SK-N-SH (cell line): ENCODE measurements around the gene SZT2. TPM values are rescaled to one million over a fixed set of nuclear protein-coding genes. Genes with fewer than 3 reads are reported as not detected.
"Not testable (repeated sequence)": the region's sequence is repeated elsewhere in the genome, so short reads cannot be mapped to it uniquely, and the experiment has no call there.

ENCODE experiments used
- CTCF ChIA-PET: fragments of 300-600, 350-600 bp; formaldehyde crosslinking; extraction: SDS; loops from one replicate; lab custom pipeline; 2021; lab: Yijun Ruan, JAX
- POLR2A ChIA-PET: fragments of 350-600 bp; sonication (Branson Sonifier 250); formaldehyde crosslinking; extraction: SDS; loops from one replicate; lab custom pipeline; 2020; ENCODE audit warnings: antibody characterized with exemption, inconsistent platforms; lab: Yijun Ruan, JAX
- DNase-seq: peaks from one replicate; pipeline ENCODE4 v3.0.0; 2012
- H2AFZ ChIP-seq: fragments of 200-600 bp; sonication (generic); 2 replicates; pipeline ENCODE4 v1.8.1; 2016; ENCODE audit warnings: antibody characterized with exemption, mild to moderate bottlenecking, low read depth
- H3F3A ChIP-seq: fragments of 200-600 bp; sonication (generic); replicated peaks from 2 replicates; pipeline ENCODE3; 2016; ENCODE audit warnings: antibody characterized with exemption, mild to moderate bottlenecking; ENCODE audit not compliant: insufficient read depth
- H3K27ac ChIP-seq, 2 experiments: fragments of 200-500 bp in 1 of 2; fragments of 200-600 bp in 1 of 2; sonication (Bioruptor generic) in 1 of 2; sonication (generic), shearing (Covaris generic) in 1 of 2; 2 replicates each; pipeline versions ENCODE4 v1.5.1 to v1.6.1; 2014 to 2016; ENCODE audit warnings: low read depth in 2 of 2, inconsistent platforms in 1 of 2, low read length in 1 of 2, mild to moderate bottlenecking in 1 of 2, mixed read lengths in 1 of 2
- H3K27me3 ChIP-seq: fragments of 200-600 bp; sonication (generic), shearing (Covaris generic); 2 replicates; pipeline ENCODE4 v1.6.1; 2016; ENCODE audit warnings: mixed run types; ENCODE audit not compliant: insufficient read depth
- H3K36me3 ChIP-seq, 2 experiments: fragments of 200-500 bp in 1 of 2; fragments of 200-600 bp in 1 of 2; sonication (Bioruptor generic) in 1 of 2; sonication (generic) in 1 of 2; replicated peaks in 1 of 2; 2 replicates each; pipeline versions ENCODE3 to v1.5.1; 2014 to 2016; ENCODE audit warnings: low read length in 1 of 2, mild to moderate bottlenecking in 1 of 2; ENCODE audit not compliant: insufficient read depth in 2 of 2, control insufficient read depth in 1 of 2
- H3K4me1 ChIP-seq, 2 experiments: fragments of 200-500 bp in 1 of 2; fragments of 200-600 bp in 1 of 2; sonication (Bioruptor generic) in 1 of 2; sonication (generic), shearing (Covaris generic) in 1 of 2; 2 replicates each; pipeline versions ENCODE4 v1.5.1 to v1.6.1; 2014 to 2016; ENCODE audit warnings: low read depth in 1 of 2, low read length in 1 of 2, mixed run types in 1 of 2; ENCODE audit not compliant: insufficient read depth in 2 of 2, control insufficient read depth in 1 of 2
- H3K4me2 ChIP-seq: fragments of 200-600 bp; sonication (generic), shearing (Covaris generic); 2 replicates; pipeline ENCODE4 v1.6.1; 2017; ENCODE audit warnings: mixed run types
- H3K4me3 ChIP-seq, 2 experiments: fragments of 200-500 bp in 1 of 2; fragments of 200-600 bp in 1 of 2; sonication (Bioruptor generic) in 1 of 2; sonication (generic), shearing (Covaris generic) in 1 of 2; 2 replicates each; pipeline versions ENCODE4 v1.5.1 to v1.8.1; 2014 to 2016; ENCODE audit warnings: low read depth in 2 of 2, inconsistent platforms in 1 of 2, low read length in 1 of 2, mild to moderate bottlenecking in 1 of 2, mixed read lengths in 1 of 2, moderate library complexity in 1 of 2
- H3K79me2 ChIP-seq: fragments of 200-600 bp; sonication (generic); 2 replicates; pipeline ENCODE4 v1.8.1; 2017; ENCODE audit warnings: mild to moderate bottlenecking; ENCODE audit not compliant: insufficient read depth
- H3K9ac ChIP-seq: fragments of 200-600 bp; sonication (generic); 2 replicates; pipeline ENCODE4 v1.6.1; 2017; ENCODE audit warnings: mixed run types
- H3K9me2 ChIP-seq: fragments of 200-600 bp; sonication (generic); 2 replicates; pipeline ENCODE4 v1.6.1; 2017; ENCODE audit warnings: mixed run types
- H3K9me3 ChIP-seq: fragments of 200-600 bp; sonication (generic); 2 replicates; pipeline ENCODE4 v1.6.1; 2017; ENCODE audit warnings: mixed run types, mild to moderate bottlenecking, moderate library complexity
- H4K20me1 ChIP-seq: fragments of 200-600 bp; sonication (generic); 2 replicates; pipeline ENCODE4 v1.6.1; 2017; ENCODE audit warnings: mild to moderate bottlenecking, mixed run types; ENCODE audit not compliant: insufficient read depth
- EZH2phosphoT487 ChIP-seq: fragments of 200-600 bp; sonication (generic); IDR thresholded peaks from 2 replicates; pipeline ENCODE4 v1.6.1; 2017; ENCODE audit warnings: low read depth, mixed run types, mild to moderate bottlenecking, antibody characterized with exemption, moderate library complexity, borderline replicate concordance
- FOSL2 ChIP-seq: IDR thresholded peaks from 2 replicates; pipeline ENCODE4 v1.4.0; 2012; ENCODE audit warnings: low read depth, mild to moderate bottlenecking, moderate library complexity, borderline replicate concordance
- FOXM1 ChIP-seq: IDR thresholded peaks from 2 replicates; pipeline ENCODE4 v1.4.0; 2012; ENCODE audit warnings: low read depth, mild to moderate bottlenecking
- GABPA ChIP-seq: IDR thresholded peaks from 2 replicates; pipeline ENCODE4 v1.4.0; 2012; ENCODE audit warnings: low read depth, mild to moderate bottlenecking
- RAD21 ChIP-seq: IDR thresholded peaks from 2 replicates; pipeline ENCODE4 v1.6.1; 2012; ENCODE audit warnings: mild to moderate bottlenecking, low read length
- SIN3A ChIP-seq: IDR thresholded peaks from 2 replicates; pipeline ENCODE4 v1.6.1; 2012; ENCODE audit warnings: low read depth, mild to moderate bottlenecking, low read length, moderate library complexity, borderline replicate concordance
- SMC3 ChIP-seq: IDR thresholded peaks from 2 replicates; pipeline ENCODE4 v1.6.1; 2012; ENCODE audit warnings: low read depth, low read length, improper control_type of control experiment
- WGBS: methylation state at CpG from one replicate; pipeline ENCODE4 v1.1.6; 2017; ENCODE audit warnings: low lambda C conversion rate; 5-methylcytosine and 5-hydroxymethylcytosine counted together
- polyA plus RNA-seq, 3 experiments: library from polyadenylated mRNA; depleted of rRNA; stranded (reverse); fragments of >200 nt; gene quantifications; 2 replicates each; pipeline ENCODE4 v1.2.3, GENCODE V29; 2012
- TF ChIP-seq, protein P1 (sequence below): fragments of 200-600 bp; sonication (generic); IDR thresholded peaks from 2 replicates; pipeline ENCODE4 v1.6.1; 2017; ENCODE audit warnings: antibody characterized with exemption, mild to moderate bottlenecking, moderate library complexity

The SZT2 gene
- polyA plus RNA-seq, 1 of the 3 experiments (the other 2 are of a cell fraction) = 12.9 TPM

DNA sequence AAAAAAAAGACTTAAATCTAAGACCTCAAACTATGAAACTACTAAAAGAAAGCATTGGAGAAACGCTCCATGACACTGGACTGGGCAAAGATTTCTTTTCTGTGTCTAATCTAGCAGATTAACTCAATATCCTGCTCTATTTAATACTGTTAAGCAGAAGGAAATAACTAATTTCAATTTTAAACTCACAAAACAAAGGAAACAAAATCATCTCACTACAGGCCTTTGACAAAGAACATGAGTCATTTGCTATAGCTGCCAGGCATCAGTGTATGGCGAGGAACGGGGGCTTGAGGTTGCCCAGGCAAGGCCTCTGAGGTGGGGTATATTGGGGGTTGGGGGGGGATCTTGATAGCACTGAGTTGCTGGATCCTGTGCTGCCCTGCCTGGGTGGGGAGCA is 20.9 kb downstream of the SZT2 start (continued):
- no peak for TF ChIP-seq EZH2phosphoT487
- no peak for TF ChIP-seq GABPA
- no peak for TF ChIP-seq FOSL2

DNA sequence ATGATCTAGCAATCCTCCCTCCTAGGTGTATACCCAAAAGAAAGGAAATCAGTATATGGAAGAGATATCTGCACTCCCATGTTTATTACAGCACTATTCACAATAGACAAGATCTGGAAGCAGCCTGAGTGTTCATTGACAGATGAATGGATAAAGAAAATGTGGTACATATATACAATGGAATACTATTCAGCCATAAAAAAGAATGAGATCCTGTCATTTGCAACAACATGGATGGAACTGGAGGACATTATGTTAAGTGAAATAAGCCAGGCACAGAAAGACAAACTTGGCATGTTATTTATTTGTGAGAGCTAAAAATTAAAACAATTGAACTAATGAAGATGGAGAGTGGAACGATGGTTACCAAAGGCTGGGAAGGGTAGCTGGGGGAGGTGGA is 23.7 kb downstream of the SZT2 start:
- H2AFZ ChIP-seq, DNase-seq, H3K4me2 ChIP-seq, H3K79me2 ChIP-seq, H3K27ac ChIP-seq, H4K20me1 ChIP-seq, H3K9me3 ChIP-seq, H3K9me2 ChIP-seq, H3K9ac ChIP-seq, H3K27me3 ChIP-seq, H3K4me3 ChIP-seq, H3F3A ChIP-seq, POLR2A ChIA-PET, H3K4me1 ChIP-seq: not testable (repeated sequence)
- CTCF ChIA-PET = interaction anchor here (0.6 to 5.6 kb wide), 6 partner anchors 23 to 1030 kb away, joined by 3 to 134 read pairs (median 8); no protein-coding TSS in a partner anchor
- H3K36me3 ChIP-seq = peaks cover 32 to 50% of the 10 kb centered on the region in 2 experiments
- WGBS = 100% methylated on average over 1 of the region's 1 CpG

DNA sequence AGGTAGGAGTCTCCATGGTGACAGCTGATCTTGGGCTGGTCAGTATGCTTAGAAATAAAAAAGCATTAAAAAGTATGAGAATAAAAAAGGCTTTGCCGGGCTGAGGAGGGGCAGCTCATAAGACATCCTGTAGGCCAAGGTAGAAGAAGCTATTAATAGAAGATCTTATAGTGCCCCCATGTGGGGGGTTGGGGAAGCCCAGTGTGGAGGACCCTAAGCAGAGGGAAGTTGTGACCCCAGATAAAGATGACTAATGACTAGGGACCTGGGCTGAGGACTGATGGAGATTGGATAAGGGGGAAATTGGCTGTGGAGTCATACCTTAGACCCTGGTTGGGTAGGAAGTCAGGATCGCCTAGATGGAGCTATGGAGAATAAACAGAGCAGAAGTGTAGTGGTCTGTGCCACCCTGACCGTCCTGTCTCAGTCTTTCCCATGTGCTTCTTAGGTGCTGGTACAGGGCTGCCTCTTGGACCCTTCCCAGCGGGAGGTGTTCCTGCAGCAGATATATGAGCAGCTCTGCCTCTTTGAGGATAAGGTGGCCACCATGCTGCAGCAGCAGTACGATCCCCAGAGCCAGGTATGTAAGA is 25.0 kb downstream of the SZT2 start:
- CTCF ChIA-PET = interaction anchor here (0.6 to 5.6 kb wide), 31 partner anchors 8 to 502 kb away, joined by 3 to 134 read pairs (median 4); partner anchors contain the start of gene CDC20
- Histone ChIP-seq H3K27ac (no peak overlapping the region), H3F3A (peaks cover 6% of the 10 kb centered on the region), H3K9me2 (no peaks in the 10 kb centered on the region), H3K4me3 (no peak overlapping the region; a peak in 1 of 4 replicates), H3K36me3 (peaks cover 36 to 44% of the 10 kb centered on the region in 2 experiments), H3K4me1 (no peaks in the 10 kb centered on the region), H3K4me2 (no peak overlapping the region), H3K79me2 (no peaks in the 10 kb centered on the region), H2AFZ (no peak overlapping the region), H4K20me1 (no peaks in the 10 kb centered on the region), H3K9me3 (no peaks in the 10 kb centered on the region), H3K9ac (no peak overlapping the region), H3K27me3 (no peaks in the 10 kb centered on the region)
- POLR2A ChIA-PET = interaction anchor here (1.1 kb wide), 1 partner anchor 188 kb away, joined by 6 read pairs; no protein-coding TSS in a partner anchor
- TF ChIP-seq SIN3A (no peak), RAD21 (peak; percentile 74), FOXM1 (no peak), SMC3 (peak; percentile 54)
- TF ChIP-seq, protein P1, sequence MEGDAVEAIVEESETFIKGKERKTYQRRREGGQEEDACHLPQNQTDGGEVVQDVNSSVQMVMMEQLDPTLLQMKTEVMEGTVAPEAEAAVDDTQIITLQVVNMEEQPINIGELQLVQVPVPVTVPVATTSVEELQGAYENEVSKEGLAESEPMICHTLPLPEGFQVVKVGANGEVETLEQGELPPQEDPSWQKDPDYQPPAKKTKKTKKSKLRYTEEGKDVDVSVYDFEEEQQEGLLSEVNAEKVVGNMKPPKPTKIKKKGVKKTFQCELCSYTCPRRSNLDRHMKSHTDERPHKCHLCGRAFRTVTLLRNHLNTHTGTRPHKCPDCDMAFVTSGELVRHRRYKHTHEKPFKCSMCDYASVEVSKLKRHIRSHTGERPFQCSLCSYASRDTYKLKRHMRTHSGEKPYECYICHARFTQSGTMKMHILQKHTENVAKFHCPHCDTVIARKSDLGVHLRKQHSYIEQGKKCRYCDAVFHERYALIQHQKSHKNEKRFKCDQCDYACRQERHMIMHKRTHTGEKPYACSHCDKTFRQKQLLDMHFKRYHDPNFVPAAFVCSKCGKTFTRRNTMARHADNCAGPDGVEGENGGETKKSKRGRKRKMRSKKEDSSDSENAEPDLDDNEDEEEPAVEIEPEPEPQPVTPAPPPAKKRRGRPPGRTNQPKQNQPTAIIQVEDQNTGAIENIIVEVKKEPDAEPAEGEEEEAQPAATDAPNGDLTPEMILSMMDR = peak; percentile 73
- WGBS = 85% methylated on average over 4 of the region's 5 CpGs
- DNase-seq = peak; percentile 72
